GM21423 (cell line): ENCODE data around the gene GPC5.

Experiments used
- ATAC-seq: cut with Tn5 transposase; IDR thresholded peaks from one replicate; pipeline ENCODE4 v1.9.1; 2021; ENCODE audit warnings: mild to moderate bottlenecking, moderate library complexity; ENCODE audit not compliant: unreplicated experiment

Gene GPC5

DNA sequence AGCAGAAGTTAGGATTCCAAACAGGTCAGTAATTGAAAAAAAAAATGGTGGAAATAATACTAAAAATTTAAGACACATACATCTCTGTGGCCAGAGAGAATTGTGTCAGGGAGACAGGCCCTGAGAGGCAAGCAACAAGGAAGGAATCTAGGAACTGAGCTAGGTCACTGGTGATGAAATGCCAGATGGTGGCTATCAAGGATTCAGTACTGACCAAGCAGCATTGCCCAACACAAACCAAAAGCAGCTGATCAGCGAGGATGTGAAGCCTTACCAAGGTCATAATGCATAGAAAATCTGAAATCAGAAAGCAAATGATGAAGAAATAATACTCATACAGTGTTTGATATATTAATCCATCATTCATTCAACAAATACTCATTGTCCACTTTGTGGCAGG lies 905.0 kb downstream of the GPC5 start:
- no peak for ATAC-seq

DNA sequence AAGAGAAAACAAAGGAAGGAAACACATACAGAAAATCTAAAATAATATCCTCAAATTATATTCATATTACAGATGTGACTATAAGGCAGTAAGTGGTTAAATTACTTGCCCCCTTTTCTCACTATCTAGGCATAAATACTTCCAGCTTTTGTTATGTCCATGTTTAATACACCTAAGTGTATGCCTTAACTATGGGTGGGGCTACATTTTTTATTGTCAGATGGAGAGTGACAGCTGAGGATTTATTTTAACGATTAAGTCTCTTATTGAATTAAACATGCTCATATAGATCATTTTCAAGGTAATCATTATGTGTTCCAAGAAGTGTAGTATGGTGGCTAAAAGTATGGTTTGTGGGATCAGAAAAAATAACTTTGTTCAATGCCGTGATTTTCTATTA lies 909.3 kb downstream of the GPC5 start:
- no peak for ATAC-seq

- no peak for ATAC-seq
Observed at GRCh38 chr13:92312823-92313222, 914.4 kb downstream of the GPC5 start.

DNA sequence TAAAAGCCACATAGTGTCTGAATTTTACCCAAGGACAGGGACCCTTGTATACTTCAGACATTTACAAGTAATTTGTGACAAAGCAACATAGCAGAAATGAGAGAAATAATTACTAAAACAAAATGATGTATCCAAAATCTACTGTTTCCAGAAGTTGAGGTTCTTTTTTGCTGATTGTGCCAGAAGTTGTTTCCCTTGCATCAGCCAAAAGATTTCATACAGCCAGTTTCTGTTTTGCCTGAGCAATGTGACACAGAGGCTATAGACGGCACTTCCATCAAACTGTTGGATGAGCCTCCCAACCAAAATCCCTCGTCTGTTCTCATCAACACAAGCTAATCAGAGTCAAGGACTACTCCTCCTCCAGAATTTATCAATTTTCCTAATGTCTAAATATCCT lies 915.0 kb downstream of the GPC5 start:
- ATAC-seq = no peak

DNA sequence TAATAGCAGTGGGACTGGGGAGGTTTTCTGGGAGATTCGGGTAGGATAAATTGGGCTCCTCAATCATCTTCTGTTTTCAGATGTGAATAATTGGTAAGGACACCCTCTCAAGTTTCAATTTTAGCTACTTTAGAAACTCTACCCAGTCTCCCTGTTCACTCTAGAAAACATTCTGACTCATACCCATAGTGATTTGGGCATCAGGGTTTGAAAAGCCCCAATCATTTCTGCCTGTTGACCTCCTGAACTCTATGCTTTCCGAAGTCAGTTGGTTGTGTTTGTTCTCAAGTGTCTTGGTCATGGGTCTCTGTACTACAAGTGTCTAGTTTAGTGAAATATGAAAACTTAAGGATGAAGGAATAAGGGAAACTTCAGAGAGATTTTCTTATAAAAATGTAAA lies 916.8 kb downstream of the GPC5 start:
- ATAC-seq = no peak

DNA sequence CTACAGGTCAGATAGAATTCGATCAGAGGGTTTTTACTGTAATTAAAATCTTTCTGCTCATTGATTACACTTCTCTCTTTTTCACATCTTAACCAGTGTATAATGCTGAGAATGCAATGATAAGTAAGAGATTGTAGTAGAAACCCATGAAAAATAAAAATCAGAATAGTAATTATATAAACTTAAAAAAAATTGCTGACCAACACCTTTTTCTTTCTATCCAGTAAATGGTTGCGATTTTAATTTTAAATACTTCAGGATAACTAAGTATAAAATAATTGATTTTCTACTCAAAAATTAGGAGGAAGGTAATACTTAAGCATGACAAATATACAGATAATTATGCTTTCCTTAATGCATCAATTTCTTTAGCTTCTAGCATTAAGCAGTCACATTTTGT lies 917.6 kb downstream of the GPC5 start:
- no peak for ATAC-seq

DNA sequence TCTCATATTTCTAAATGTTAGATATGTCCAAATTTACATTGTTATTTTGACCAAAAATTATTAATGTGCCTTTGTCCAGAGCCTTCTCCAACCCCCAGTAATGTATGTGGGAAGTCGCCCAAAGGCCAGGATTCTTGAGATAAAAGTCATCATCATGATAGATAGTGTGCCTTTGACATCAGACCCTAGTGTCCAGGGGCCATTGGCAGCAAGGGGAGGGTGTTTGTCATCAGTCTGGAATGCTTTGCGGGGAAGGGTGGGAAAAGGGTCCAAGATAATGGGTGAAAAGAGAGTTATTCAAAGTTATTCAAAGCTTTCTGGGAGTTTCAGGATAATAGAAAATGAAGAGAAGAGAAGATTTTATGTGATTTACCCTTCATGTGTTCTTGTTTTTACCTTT lies 918.6 kb downstream of the GPC5 start:
- ATAC-seq = no peak

- no peak for ATAC-seq
Observed at GRCh38 chr13:92320323-92320722, 921.9 kb downstream of the GPC5 start.

DNA sequence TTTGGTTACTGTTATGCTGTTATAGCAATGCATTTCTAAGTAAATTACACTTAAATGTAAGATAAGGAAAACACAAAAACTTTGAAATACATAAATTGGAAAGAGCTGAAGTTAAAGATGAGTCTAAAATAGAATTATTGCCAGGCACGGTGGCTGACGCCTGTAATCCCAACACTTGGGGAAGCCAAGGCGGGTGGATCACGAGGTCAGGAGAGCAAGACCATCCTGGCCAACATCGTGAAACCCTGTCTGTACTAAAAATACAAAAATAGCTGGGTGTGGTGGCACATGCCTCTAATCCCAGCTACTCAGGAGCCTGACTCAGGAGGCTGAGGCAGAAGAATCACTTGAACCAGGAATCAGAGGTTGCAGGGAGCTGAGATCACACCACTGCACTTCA lies 922.8 kb downstream of the GPC5 start:
- ATAC-seq = no peak

GRCh38 chr13:92345627-92346026 lies 947.2 kb downstream of the GPC5 start:
- no peak for ATAC-seq

DNA sequence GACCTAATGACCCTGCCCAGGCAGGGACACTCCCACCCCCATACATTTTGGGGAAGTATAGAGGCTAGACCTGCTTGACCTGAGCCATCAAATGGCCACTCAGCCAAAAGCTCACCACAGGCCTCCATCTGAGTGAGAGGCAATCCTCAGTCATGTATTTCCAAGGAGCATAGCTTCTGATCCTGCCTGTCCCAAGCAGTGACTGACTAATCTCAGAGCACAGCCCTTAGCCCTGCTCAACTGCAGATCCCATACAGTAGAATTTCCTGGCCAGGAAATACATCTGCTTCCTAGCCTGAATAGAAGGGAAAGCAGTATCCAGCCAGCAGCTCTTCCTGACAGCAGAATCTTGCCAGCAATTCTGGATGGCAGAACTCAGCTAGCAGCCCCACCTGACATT lies 947.6 kb downstream of the GPC5 start:
- no peak for ATAC-seq

DNA sequence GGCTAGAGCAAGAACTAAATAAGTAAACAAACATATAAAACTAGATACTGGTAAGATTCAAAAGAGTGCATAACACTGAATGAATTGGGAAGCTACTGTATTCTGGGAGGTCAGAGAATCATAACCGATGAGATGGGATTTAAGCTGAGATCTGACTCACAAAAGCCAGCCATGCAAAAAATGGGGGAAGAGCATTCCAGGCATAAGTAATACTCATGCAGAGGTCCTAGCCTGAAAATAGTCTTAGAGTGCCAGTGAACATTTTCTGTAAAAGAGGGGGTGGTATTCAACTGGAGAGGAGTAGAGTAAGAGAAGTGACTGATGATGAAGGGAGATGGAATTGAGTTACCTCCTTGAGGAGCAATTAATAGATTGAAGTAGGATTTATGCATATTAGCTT lies 956.2 kb downstream of the GPC5 start:
- ATAC-seq = no peak

DNA sequence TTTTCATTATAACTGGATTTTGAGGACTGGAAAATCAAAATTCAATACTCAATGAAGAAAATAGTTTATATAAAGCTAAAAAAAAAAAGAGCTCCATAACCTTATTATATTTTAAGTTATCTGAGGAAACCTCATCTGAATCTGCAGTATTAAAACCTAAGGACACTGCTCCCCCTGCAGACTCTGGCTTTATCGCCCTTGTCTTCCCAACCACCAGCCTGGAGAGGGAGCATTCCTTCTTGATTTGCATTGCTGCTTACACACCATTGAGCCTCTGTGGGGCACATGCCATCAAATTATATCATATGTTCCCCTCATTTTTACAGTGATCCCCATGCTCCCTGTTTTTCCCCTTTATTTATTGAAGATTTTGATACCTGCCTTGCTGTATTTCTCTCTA lies 956.8 kb downstream of the GPC5 start:
- ATAC-seq = no peak

DNA sequence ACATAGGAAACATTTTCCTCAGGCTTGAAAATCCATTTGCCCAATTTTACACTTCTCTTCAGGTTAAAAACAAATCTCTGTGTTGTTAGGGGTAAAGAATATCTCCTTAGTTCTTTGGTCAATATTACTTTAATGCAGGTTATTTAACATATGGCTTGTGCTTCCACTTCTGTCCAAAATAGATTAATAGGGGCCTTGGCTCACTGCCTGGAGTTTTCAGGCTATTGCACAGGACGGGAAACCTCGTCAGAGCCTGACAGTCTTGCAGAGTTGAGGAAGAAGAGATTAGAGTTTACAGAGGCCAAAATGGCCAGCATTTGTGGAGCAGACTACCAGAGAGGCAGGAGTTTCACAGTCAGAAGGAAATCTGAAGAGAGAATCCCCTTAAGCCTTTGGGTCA lies 964.3 kb downstream of the GPC5 start:
- ATAC-seq = no peak

DNA sequence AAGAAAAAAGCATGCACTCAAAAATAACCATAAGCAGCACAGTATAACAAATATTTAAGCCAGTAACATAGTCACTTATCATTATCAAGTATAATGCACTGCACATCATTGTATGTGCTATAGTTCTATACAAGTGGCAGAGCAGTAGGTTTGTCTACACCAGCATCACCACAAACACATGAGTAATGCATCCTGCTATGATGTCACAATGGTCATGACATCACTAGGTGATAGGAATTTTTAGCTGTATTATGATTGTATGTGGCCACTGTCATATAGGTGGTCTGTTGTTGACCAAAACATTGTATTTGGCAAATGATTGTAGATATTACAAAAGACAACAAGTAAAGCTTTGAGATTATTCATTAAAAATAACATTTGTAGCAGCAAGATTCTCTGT lies 967.5 kb downstream of the GPC5 start:
- ATAC-seq = no peak

- ATAC-seq = no peak
Observed at GRCh38 chr13:92377396-92377795, 979.0 kb downstream of the GPC5 start.

DNA sequence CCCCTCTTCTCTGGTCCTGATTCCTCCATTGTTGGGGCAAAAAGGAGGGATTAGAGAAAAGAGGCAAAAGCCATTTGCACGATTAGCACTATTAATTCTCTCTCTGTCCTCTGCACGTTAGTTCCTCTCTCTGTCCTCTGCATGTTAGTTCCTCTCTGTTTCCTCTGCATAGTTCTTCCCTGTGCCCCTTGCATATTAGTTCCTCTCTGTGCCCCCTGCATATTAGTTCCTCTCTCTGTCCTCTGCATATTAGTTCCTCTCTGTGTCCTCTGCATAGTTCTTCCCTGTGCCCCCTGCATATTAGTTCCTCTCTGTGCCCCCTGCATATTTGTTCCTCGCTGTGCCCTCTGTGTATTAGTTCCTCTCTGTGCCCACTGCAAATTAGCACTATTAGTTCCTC lies 981.0 kb downstream of the GPC5 start:
- no peak for ATAC-seq

GRCh38 chr13:92384410-92384809 lies 986.0 kb downstream of the GPC5 start:
- no peak for ATAC-seq

DNA sequence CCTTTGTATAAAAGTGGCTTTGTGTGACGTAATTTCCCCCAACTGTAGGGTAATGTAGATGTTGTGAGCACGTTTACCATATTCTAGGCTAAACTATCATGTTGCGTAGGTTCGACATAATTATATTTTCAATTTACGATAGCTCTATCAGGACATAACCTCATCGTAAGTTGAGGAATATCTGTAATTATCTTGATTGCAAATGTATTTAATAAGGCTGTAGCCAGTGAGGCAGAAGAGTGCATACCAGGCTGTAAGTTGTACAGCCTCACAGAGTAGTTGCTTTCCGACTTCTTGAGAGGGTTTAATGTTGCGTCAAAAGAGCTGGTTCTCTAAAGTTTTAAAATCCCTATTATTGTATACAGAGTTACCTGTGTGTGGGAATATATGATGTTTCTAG lies 988.8 kb downstream of the GPC5 start:
- no peak for ATAC-seq

GRCh38 chr13:92390217-92390616 lies 991.8 kb downstream of the GPC5 start:
- ATAC-seq = no peak

DNA sequence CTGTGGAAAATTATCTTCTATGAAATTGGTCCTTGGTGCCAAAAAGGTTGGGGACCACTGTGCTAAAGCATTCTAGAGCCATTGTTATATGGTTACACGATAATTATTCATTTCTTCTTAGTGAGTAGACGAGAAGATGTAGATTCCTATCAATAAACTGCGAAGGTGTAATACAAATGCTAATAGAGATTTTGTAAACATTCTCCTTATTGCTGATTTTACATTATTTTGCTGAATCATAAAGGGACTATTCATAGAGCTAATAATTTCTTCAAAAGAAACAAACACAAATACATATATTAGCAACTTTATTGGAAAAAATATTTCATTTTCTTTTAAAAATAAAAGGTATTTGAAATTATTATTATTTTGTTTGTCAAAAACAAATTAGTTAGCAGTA lies 1005.2 kb downstream of the GPC5 start:
- no peak for ATAC-seq

- no peak for ATAC-seq
Observed at GRCh38 chr13:92407858-92408257, 1009.4 kb downstream of the GPC5 start.

- no peak for ATAC-seq
Observed at GRCh38 chr13:92412481-92412880, 1014.1 kb downstream of the GPC5 start.

- ATAC-seq = no peak
Observed at GRCh38 chr13:92412996-92413395, 1014.6 kb downstream of the GPC5 start.
